Suppressor macrophage (primary cell): ENCODE data around the gene ZFP64.
"Not testable (repeated sequence)": the region's sequence is repeated elsewhere in the genome, so short reads cannot be mapped to it uniquely, and the experiment has no call there.

ENCODE experiments used
- DNase-seq, 4 experiments: peaks; one replicate each; pipeline ENCODE4 v3.0.0-alpha.2; 2020 to 2022

The ZFP64 gene

GRCh38 chr20:52153896-52154295, 37.7 kb downstream of the ZFP64 start:
- DNase-seq, result no peak

- no peak for DNase-seq
These were observed 38.7 kb downstream of the ZFP64 start for GRCh38 chr20:52152921-52153320.

- no peak for DNase-seq
These were observed 39.2 kb downstream of the ZFP64 start for GRCh38 chr20:52152416-52152815.

GRCh38 chr20:52150440-52151258, 40.9 kb downstream of the ZFP64 start:
- peak; percentile 47 to 70 (median 54) for DNase-seq

GRCh38 chr20:52145587-52145986, 46.0 kb downstream of the ZFP64 start:
- no peak for DNase-seq

- DNase-seq, result no peak
These were observed 48.3 kb downstream of the ZFP64 start for GRCh38 chr20:52143277-52143676.

GRCh38 chr20:52142757-52143156, 48.8 kb downstream of the ZFP64 start:
- DNase-seq, result peak; percentile 6 to 64 (median 54)

GRCh38 chr20:52139986-52140385, 51.6 kb downstream of the ZFP64 start:
- DNase-seq, result no peak

- DNase-seq, result no peak
These were observed 53.7 kb downstream of the ZFP64 start for GRCh38 chr20:52137850-52138249.

- DNase-seq, result not testable (repeated sequence)
These were observed 57.9 kb downstream of the ZFP64 start for GRCh38 chr20:52133714-52134113.

- DNase-seq, result no peak
These were observed 59.2 kb downstream of the ZFP64 start for GRCh38 chr20:52132337-52132736.

GRCh38 chr20:52131048-52131643, 60.4 kb downstream of the ZFP64 start:
- no peak for DNase-seq

- no peak for DNase-seq
These were observed 61.2 kb downstream of the ZFP64 start for GRCh38 chr20:52130406-52130805.

- no peak for DNase-seq
These were observed 62.0 kb downstream of the ZFP64 start for GRCh38 chr20:52129611-52130010.

GRCh38 chr20:52127309-52127708, 64.3 kb downstream of the ZFP64 start:
- peak; percentile 68 to 81 (median 76) for DNase-seq

GRCh38 chr20:52124821-52125220, 66.8 kb downstream of the ZFP64 start:
- DNase-seq, result no peak

GRCh38 chr20:52118696-52119095, 72.9 kb downstream of the ZFP64 start:
- DNase-seq, result no peak

- DNase-seq, result peak in 3 of 4 experiments; percentile 32 to 60 (median 33)
These were observed 73.5 kb downstream of the ZFP64 start for GRCh38 chr20:52118016-52118623.

GRCh38 chr20:52110456-52110855, 81.1 kb downstream of the ZFP64 start:
- DNase-seq, result no peak

- peak in 1 of 4 experiments; percentile 31 for DNase-seq
These were observed 85.8 kb downstream of the ZFP64 start for GRCh38 chr20:52105442-52106422.

GRCh38 chr20:52104546-52105441, 86.8 kb downstream of the ZFP64 start:
- peak in 1 of 4 experiments; percentile 33 for DNase-seq
